Endometrial microvascular endothelial cells (primary cell): ENCODE measurements around the gene RAB10. TPM values are rescaled to one million over a fixed set of nuclear protein-coding genes. Genes with fewer than 3 reads are reported as not detected.
"Not testable (repeated sequence)": the region's sequence is repeated elsewhere in the genome, so short reads cannot be mapped to it uniquely, and the experiment has no call there.

Experiments used
- in situ Hi-C: cut with HindIII; loops from 2 replicates; pipeline ENCODE4 v1.10.0; 2017; ENCODE audit warnings: low sequenced_read_pairs, low pct_unique_long_range_greater_than_20kb; ENCODE audit errors: inconsistent ontology term
- total RNA-seq: library from RNA; depleted of rRNA; stranded (reverse); fragments of >200 nt; gene quantifications from one replicate; pipeline ENCODE4 v1.2.3, GENCODE V29; 2015; ENCODE audit errors: inconsistent ontology term

The RAB10 gene
- total RNA-seq, 1 donor from 2014 or later, result 108 TPM

DNA sequence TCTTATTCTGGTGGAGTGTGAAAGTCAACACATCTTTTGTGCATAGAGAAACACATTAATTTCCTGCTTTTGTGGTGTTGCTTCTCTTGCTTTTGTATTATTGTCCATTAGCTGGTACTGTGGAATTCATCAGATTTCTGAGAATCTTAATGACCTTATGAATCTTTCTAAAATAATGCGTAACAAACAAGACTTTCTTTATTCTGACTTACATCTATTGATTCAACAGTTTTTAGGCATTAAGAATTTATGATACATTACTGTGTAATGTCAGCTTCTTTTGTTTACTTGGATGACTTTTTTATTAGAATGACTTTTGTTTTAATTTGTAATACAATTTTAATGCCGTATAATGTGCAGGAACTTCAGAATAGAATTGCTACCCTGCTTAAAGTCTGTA is 43.4 kb downstream of the RAB10 start:
- in situ Hi-C loops, result no loop called here

DNA sequence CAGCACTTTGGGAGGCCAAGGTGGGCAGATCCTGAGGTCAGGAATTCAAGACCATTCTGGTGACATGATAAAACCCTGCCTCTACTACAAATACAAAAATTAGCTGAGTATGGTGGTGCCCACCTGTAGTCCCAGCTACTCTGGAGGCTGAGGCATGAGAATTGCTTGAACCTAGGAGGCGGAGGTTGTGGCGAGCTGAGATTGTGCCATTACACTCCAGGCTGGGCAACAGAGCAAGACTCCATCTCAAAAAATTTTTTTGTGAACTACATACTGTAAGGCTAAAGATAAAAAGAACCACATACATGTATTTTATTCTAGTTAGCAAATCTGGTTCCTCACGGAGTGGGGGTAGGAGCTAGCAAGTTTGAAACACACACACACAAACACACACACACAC is 45.1 kb downstream of the RAB10 start:
- in situ Hi-C loops, result no loop called here

DNA sequence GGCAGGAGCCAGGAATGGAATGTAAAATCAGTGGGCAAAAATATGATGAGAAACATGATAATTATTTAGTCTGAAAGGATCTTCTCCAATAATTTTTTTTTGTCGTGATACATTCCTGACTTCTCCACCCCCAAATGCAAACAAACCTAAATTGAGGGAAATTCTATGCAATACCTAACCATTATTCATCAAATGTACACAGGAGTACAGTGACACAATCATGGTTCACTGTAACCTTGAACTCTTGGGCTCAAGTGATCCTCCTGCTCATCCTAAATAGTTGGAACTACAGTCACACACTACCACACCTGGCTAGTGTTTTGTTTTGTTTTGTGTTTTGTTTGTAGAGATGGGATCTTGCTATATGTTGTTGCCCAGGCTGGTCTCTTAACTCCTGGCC is 46.5 kb downstream of the RAB10 start:
- in situ Hi-C loops, result no loop called here

DNA sequence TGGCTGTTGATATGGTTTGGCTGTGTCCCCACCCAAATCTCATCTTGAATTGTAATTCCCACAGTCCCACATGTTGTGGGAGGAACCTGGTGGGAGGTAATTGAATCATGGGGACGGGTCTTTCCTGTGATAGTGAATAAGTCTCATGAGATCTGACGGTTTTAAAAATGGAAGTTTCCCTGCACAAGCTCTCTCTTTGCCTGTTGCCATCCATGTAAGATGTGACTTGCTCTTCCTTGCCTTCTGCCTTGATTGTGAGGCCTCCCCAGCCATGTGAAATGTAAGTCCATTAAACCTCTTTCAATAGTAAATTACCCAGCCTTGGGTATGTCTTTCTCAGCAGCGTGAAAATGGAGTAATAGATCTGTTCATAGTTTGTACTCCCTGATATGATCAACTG is 47.0 kb downstream of the RAB10 start:
- in situ Hi-C loops, result not testable (repeated sequence)

DNA sequence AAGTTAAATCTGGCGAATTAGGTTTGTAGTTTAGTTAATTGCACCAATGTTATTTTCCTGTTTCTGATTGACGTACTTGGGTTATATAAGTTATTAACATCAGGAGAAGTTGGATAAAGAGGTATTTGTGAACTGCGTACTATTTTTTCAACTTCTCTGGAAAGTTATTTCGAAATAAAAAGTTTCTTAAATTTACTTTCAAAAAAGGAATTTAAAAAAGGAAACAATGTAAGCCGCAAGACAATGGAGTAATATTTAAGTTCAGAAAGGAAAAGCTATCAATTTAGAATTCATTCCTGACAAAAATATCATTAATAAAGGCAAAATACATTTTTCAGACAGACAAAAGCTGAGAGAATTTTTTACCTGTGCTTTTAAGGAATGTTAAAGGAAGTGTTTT is 47.7 kb downstream of the RAB10 start:
- in situ Hi-C loops, result no loop called here

DNA sequence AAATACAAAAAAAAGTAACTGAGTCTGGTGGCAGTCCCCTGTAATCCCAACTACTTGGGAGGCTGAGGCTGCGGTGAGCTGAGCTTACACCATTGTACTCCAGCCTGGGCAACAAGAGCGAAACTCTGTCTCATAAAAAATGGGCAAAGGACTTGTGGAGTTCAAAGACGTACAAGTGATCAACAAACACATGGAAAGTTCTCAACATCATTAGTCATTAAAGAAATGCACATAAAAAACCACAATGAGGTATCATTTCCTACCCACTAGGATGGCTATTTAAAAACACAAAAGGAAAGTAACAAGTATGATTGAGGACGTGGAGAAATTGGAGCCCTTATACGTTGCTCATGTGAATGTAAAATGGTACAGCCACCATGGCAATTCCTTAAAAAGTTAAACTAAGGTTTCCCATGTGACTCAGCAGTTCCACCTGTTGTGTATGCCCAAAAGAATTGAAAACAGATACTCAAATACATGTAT is 52.3 kb downstream of the RAB10 start:
- in situ Hi-C loops, result no loop called here

DNA sequence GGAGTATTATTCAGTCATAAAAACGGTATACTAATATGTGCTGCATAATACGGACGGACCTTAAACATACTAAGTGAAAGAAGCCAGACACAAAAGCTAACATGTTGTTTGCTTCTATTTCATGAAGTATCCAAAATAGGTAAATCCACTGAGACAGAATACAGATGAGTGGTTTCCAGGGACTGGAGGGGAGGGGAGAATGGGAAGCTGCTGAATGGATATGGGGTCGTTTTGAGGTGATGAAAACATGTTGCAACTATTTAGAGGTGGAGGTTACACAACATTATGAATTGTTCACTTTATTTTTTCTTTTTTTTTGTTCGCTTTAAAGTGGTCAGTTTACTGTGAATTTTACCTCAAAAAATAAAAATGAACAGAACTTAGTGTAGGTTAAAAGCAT is 52.9 kb downstream of the RAB10 start:
- in situ Hi-C loops, result no loop called here

DNA sequence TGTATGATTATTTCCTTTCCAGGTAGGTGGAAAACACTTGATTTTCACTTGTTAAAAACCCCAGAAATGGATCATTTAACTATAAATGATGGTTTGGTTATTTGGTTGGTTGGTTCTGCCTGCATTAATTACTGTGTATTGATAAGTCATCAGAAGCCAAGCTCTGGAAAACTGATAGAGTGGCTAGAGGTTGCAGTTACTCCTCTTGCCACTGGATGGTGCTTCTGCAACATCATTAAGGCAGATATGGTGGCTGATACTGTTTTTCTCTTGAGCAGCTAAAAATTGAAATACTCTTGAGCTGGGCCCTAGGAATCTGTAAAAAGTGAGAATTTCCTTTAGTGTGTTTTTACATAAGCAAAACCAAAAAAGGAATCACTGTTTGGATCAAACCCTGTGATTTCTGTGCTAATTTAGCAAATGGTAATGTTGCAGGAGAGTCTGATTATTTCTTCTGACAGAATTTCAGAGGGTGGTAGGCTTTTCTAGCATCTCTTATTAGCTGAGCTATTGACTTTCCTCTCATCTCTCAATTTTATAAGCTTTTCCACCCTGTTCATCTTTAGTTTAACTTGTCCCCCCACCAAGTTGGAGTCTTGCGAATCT is 54.3 kb downstream of the RAB10 start:
- in situ Hi-C loops, result no loop called here

DNA sequence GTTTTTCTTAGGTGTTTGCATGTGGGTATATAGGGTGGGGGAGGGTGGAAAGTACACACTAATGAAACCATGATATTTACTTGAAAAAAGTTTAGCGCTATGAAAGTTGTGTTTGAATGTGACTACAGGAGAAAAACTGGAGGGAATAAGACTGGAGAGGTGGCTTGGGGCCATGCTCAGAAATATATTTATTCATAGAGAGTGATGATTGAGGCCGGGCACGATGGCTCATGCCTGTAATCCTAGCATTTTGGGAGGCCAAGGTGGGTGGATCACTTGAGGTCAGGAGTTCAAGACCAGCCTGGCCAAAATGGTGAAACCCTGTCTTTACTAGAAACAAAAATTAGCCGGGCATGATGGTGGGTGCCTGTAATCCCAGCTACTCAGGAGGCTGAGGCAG is 55.0 kb downstream of the RAB10 start:
- in situ Hi-C loops, result not testable (repeated sequence)

DNA sequence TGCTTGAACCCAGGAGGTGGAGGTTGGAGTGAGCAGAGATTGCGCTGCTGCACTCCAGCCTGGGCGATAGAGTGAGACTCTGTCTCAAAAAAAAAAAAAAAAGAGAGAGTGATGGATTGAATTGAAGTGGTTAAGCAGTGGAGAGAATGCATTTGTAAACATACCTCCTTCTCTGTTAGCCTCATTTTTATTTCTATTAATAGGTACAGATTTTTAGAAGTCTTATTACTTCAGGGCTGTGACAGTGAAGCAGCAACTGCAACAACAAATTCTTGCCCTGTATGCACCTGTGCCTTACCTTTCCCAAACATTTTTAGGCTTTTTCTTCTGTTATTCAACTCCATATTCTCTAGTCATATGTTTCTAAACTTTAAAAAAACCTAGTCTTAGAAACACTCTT is 55.5 kb downstream of the RAB10 start:
- in situ Hi-C loops, result no loop called here

DNA sequence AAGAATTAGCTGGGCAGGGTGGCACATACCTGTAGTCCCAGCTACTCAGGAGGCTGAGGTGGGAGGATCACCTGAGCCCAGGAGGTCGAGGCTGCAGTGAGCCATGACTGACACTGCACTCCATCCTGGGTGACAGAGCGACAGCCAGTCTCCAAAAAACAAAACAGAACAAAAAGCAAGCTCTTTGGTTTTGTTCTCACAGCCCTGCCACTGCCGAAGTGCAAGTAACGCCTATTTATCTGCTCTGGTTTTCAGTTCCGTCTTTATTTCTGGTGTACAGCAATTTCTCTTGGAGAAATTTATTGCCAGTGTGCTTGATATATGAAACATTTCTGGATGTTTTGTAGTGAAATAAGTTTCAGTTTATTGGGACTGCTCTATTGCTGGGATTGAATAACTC is 61.9 kb downstream of the RAB10 start:
- in situ Hi-C loops, result no loop called here

DNA sequence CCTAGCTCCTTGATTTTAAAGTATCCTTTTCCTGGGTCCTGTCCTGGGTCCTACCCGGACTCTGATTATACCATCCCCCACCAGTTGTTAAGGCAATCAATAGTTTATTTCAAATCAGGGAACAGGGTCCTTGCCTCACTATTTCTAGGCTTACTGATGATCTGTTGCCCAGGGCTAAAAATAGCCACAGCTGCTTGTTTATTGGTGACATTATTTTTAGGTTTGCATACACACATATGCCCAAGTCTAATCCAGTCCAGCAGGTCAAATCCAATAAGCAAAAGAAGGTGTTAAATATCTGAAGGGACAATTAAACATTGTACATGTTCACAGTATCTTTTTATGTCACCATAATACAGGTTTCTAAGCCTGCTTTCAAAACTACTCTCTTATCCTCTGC is 66.0 kb downstream of the RAB10 start:
- in situ Hi-C loops, result no loop called here

DNA sequence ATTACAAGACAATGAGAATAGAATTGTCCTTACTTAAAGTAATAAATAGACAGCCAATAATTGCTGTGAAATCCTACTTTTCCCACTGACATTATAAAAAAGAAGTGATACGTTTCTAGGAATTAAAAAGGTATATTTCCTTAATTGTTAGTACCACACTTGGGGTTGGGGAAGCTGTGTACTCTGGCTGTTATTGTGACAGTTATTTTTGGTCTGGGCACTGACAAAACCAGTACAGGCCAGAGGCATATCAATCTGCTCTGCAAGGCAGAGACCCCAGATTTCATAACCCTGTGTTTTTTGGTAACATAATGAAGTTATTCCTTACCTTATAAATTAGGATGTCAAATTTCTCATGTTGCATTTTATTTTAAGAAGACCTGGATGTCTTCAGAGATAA is 66.5 kb downstream of the RAB10 start:
- in situ Hi-C loops, result no loop called here

DNA sequence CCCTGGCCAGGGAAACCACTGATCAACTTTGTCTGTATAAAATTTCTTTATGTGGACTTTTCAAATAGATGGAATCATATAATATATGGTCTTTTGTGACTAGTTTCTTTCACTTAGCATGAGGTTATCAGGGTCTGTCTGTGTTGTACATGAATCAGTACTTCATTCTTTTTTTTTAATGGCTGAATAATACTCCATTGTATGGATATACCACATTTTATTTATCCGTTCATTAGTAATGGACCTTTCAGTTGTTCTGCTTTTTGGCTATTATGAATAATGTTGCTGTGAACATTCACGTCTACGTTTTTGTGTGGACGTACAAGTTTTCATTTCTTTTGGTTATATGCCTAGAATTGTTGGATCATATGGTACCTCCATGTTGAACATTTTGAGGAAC is 69.9 kb downstream of the RAB10 start:
- in situ Hi-C loops, result no loop called here

DNA sequence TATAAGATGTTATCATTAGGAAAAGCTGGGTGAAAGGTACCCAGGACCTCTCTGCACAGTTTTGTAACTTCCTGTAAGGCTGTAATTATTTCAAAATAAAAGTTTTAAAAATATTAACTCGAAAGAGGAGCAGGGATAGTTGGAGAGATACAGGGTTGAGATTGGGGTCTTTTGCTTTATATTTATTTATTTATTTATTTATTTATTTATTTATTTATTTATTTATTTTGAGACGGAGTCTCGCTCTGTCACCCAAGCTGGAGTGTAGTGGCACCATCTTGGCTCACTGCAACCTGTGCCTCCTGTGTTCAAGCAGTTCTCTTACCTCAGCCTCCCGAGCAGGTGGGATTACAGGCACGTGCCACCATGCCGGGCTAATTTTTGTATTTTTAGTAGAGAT is 74.8 kb downstream of the RAB10 start:
- in situ Hi-C loops, result not testable (repeated sequence)

DNA sequence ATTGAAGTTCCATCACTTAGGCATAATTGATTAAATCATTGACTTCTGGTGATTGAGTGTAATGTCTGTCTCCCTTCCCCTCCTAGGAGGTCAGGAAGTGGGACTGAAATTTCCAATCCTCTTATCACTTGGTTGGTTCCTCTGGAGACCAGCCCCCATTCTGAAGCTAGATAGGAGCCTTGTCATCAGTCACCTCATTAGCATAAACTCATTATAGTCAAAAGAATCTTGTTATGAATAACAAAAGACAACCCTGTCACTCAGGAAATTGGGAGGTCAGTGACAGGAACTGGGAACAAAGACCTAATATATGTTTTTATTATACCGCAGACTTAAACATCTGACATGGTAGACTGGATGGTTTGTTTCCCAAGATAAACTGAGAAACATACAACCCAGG is 78.3 kb downstream of the RAB10 start:
- in situ Hi-C loops, result no loop called here

DNA sequence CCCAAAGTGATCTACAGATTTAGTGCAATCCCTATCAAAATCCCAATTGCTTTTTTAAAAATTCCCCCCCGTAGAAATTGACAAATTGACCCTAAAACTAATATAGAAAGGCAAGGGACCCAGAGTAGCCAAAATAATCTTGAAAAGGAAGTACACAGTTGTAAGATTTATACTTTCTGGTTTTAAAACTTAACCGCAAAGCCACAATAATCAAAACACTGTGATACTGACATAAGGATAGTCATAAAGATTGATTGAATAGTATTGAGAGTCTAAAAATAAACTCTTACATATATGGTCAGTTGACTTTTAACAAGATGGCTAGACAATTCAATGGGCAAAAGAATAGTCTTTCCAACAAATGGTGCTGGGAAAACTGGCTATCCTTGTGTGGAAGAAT is 80.3 kb downstream of the RAB10 start:
- in situ Hi-C loops, result no loop called here

DNA sequence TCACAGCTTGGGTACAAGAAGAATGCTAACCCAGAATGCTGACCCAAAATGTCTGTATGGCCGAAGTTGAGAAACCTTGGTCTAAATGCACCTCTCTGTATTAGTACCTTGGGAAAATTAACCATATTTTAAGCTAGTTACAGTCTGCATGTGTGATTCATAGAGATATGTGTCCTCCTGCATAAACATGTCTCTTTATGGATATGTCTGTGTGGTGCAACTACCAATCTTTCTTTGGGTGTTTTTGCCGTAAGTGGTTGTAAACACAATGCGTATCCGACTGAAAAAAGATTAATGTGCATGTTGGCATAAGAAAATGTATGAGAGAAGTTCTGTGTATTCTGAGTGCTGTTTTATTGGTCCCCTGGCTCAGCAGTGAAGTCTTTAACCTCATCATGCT is 84.8 kb downstream of the RAB10 start:
- in situ Hi-C loops, result no loop called here

DNA sequence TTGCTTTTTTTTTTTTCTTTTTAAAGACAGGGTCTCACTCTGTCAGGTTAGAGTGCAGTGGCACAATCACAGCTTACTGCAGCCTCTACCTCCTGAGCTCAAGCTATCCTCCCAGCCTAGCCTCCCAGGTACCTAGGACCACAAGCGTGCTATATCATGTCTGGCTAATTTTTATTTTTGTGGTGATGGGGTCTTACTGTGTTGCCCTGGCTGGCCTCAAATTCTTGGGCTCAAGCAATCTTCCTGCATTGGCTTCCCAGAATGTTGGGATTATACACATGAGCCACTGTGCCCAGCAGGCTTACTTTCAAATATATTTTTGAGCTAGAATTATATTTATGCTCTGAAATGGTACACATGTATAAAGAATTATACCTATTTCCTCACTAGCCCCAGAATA is 85.6 kb downstream of the RAB10 start:
- in situ Hi-C loops, result no loop called here

DNA sequence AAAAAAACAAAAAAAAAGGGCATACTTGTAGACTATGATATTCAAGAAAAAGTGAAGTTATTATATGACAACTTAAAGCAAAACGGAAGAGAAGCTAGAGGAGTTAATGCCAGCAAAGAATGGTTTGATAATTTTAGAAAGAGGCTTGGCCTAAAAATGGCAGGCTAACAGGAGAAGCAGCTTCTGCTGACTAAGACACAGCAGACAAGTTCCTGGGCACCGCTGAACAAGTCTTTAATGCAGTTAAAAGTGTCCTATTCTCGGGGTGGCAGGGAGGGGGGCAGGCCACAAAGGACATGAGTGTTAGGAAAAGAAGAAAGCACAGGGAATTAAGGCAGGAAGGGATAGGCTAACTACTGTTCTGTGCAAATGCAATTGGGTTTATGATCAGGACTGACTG is 88.7 kb downstream of the RAB10 start:
- in situ Hi-C loops, result no loop called here

DNA sequence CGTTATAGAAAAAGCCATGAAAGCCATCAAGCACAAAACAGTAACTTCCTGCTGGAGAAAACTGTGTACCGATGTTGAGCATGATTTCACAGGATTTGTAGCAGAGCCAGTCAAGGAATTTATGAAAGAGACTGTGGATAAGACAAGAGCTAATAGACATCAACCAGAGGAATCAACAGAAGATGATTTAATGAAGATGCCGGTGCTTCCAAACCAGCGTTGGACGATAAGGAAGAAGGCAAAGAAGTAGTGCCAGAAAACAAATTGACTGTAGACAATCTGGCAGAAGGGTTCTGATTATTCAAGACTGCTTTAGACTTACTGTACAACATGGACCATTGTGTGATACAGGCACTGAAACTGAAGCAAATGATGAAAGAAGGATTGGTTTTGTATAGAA is 89.5 kb downstream of the RAB10 start:
- in situ Hi-C loops, result no loop called here
